HepG2 (cell line): ENCODE measurements around the gene RNF13. TPM values are rescaled to one million over a fixed set of nuclear protein-coding genes. Genes with fewer than 3 reads are reported as not detected.

ENCODE experiments used
- ARID4A ChIP-seq: sonication (generic); formaldehyde crosslinking; IDR thresholded peaks from 2 replicates; pipeline ENCODE4 v1.5.0; 2020; ENCODE audit warnings: mild to moderate bottlenecking, missing genetic modification reagents, borderline replicate concordance
- CEBPG ChIP-seq: IDR thresholded peaks from 2 replicates; pipeline ENCODE4 v1.6.1; 2016
- ELF4 ChIP-seq: sonication (generic); formaldehyde crosslinking; IDR thresholded peaks from 2 replicates; pipeline ENCODE4 v1.5.0; 2020; ENCODE audit warnings: missing genetic modification reagents, mild to moderate bottlenecking, moderate library complexity, borderline replicate concordance
- GRHL1 ChIP-seq: sonication (generic); formaldehyde crosslinking; conservative IDR thresholded peaks from 2 replicates; pipeline ENCODE4 v1.8.0; 2022; ENCODE audit warnings: missing genetic modification reagents
- HMG20A ChIP-seq: IDR thresholded peaks from 2 replicates; pipeline ENCODE4 v1.6.1; 2016; ENCODE audit warnings: borderline replicate concordance
- KLF15 ChIP-seq: sonication (generic); formaldehyde crosslinking; IDR thresholded peaks from 2 replicates; pipeline ENCODE4 v1.8.1; 2023; ENCODE audit warnings: borderline replicate concordance, mild to moderate bottlenecking, inconsistent platforms, missing genetic modification reagents, mixed read lengths
- MED8 ChIP-seq: sonication (generic); formaldehyde crosslinking; IDR thresholded peaks from 2 replicates; pipeline ENCODE4 v1.8.1; 2023; ENCODE audit warnings: mild to moderate bottlenecking, missing genetic modification reagents; ENCODE audit not compliant: insufficient replicate concordance
- MYNN ChIP-seq: sonication (generic); formaldehyde crosslinking; IDR thresholded peaks from 2 replicates; pipeline ENCODE4 v1.4.0; 2020; ENCODE audit warnings: mild to moderate bottlenecking, low read depth, missing genetic modification reagents
- NCOA1 ChIP-seq: sonication (generic); formaldehyde crosslinking; IDR thresholded peaks from 2 replicates; pipeline ENCODE4 v1.9.0; 2021; ENCODE audit warnings: missing genetic modification reagents
- SKI ChIP-seq: fragments of 450-650 bp; IDR thresholded peaks from one replicate; pipeline ENCODE4 v1.6.1; 2018; ENCODE audit warnings: mild to moderate bottlenecking; ENCODE audit not compliant: partially characterized antibody
- SRSF4 ChIP-seq: fragments of 200-400 bp; formaldehyde crosslinking; IDR thresholded peaks from one replicate; pipeline ENCODE4 v1.6.1; 2018; ENCODE audit warnings: mild to moderate bottlenecking, low read depth, low read length, moderate library complexity; ENCODE audit not compliant: poor library complexity, severe bottlenecking
- TAF1 ChIP-seq: sonication (generic); formaldehyde crosslinking; IDR thresholded peaks from 2 replicates; pipeline ENCODE4 v1.4.0; 2020; ENCODE audit warnings: missing genetic modification reagents
- TBP ChIP-seq: sonication (generic); formaldehyde crosslinking; IDR thresholded peaks from 2 replicates; pipeline ENCODE4 v1.5.0; 2020; ENCODE audit warnings: missing genetic modification reagents
- ZNF264 ChIP-seq: sonication (generic); formaldehyde crosslinking; IDR thresholded peaks from 2 replicates; pipeline ENCODE4 v1.4.0; 2020; ENCODE audit warnings: missing genetic modification reagents
- ZNF318 ChIP-seq: sonication (generic); formaldehyde crosslinking; IDR thresholded peaks from 2 replicates; pipeline ENCODE4 v1.4.0; 2020; ENCODE audit warnings: mild to moderate bottlenecking, missing genetic modification reagents
- ZNF33B ChIP-seq: sonication (generic); formaldehyde crosslinking; IDR thresholded peaks from 2 replicates; pipeline ENCODE4 v1.5.1; 2020; ENCODE audit warnings: mild to moderate bottlenecking, missing genetic modification reagents
- polyA plus RNA-seq, 8 experiments: library from polyadenylated mRNA; depleted of rRNA in 3 of 8; stranded (reverse) in 7 of 8; unstranded in 1 of 8; fragments of >200 nt; fragmentation: Illumina TruSeq in 4 of 8; extraction: Trizol in 4 of 8; gene quantifications; 2 replicates each; pipeline versions ENCODE4 v1.2.1 to v1.2.3, GENCODE V29; 2011 to 2016; ENCODE audit warnings: low read depth in 4 of 8, missing spikeins in 1 of 8, mixed read lengths in 1 of 8; ENCODE audit not compliant: insufficient read depth in 1 of 8
- total RNA-seq, 5 experiments: library from RNA; depleted of rRNA; stranded (reverse); fragments of >200 nt; fragmentation: Illumina TruSeq; extraction: Trizol; gene quantifications; 2 replicates each; pipeline ENCODE4 v1.2.3, GENCODE V29; 2016; ENCODE audit warnings: low read depth in 1 of 5

Gene RNF13
- total and polyA plus RNA-seq, 2 of the 13 experiments (the other 11 are each of a cell fraction or from before 2014, with no cell fraction given) = 39.8 to 46.0 TPM

GRCh38 chr3:149971403-149972075, 158.5 kb downstream of the RNF13 start (continued):
- no peak for TF ChIP-seq ZNF318 (CRISPR knock-in tag)
- no peak for TF ChIP-seq TBP (CRISPR knock-in tag)
- no peak for TF ChIP-seq MYNN (CRISPR knock-in tag)
- no peak for TF ChIP-seq ZNF33B (CRISPR knock-in tag)
- TF ChIP-seq TAF1 (CRISPR knock-in tag) = no peak
- TF ChIP-seq GRHL1 (CRISPR knock-in tag) = no peak
- TF ChIP-seq CEBPG (CRISPR knock-in tag) = no peak
- no peak for TF ChIP-seq SKI
- TF ChIP-seq ZNF264 (CRISPR knock-in tag) = no peak
- TF ChIP-seq KLF15 (CRISPR knock-in tag) = no peak
- no peak for TF ChIP-seq ELF4 (CRISPR knock-in tag)
- TF ChIP-seq ARID4A (CRISPR knock-in tag) = peak; percentile 46; the same call in 1 of the 2 replicates
- no peak for TF ChIP-seq HMG20A (CRISPR knock-in tag)
- TF ChIP-seq NCOA1 (CRISPR knock-in tag) = no peak
- no peak for TF ChIP-seq MED8 (CRISPR knock-in tag)
- no peak for TF ChIP-seq SRSF4
